ENCODE results near the gene ADGRV1. TPM values are rescaled to one million over a fixed set of nuclear protein-coding genes. Genes with fewer than 3 reads are reported as not detected.

The ADGRV1 gene
- total and polyA plus RNA-seq, 8 donors: 0.75 to 10.3 (median 4.0) TPM

DNA sequence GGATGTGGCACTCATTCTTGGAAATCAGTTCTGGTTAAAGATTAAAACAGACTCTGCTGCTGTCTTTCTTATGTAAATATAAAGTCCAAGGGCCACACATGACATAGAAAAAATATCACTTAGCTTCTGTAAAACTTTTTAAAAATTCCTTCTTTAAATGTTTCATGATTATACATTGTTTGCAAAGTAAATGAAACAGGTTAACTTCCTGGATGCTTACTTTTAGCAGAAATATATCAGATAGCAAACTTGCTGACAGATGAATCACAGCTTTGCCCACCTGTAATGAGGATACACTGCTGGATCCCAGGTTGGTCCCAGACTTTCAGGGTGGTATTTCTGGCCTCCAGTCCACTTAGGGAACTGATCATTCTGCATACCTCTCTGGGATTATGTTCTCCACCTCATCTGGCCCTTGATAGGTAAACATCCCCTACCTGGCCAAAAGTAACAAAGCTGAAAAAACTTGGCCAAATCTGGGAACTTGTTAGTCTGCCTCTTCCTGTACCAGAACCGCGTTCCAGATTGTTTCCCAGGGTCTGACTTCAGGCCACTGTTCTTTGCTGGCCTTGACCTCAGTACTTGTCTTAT is 340.5 kb downstream of the ADGRV1 start:
- peak overlapping the region in 4 of 5 donors; percentile 17 to 39 (median 28) for H3K27ac ChIP-seq
- peaks cover 0 to 17% (median 6%) of the 10 kb centered on the region in 4 donors for H3K4me1 ChIP-seq
- no peak for DNase-seq
- WGBS, 5 donors: 32 to 62% (median 54%) methylated on average over 2 of the region's 2 CpGs
- H3K4me3 ChIP-seq: no peak overlapping the region
- no peaks in the 10 kb centered on the region for H3K9me3 ChIP-seq
- no peaks in the 10 kb centered on the region for H3K27me3 ChIP-seq
- H3K36me3 ChIP-seq: no peaks in the 10 kb centered on the region
- TF ChIP-seq EP300 (IDR thresholded peaks at IDR 0.05): no peak
- no peak for TF ChIP-seq POLR2AphosphoS5 (IDR thresholded peaks at IDR 0.05)
- no peak for TF ChIP-seq POLR2A (IDR thresholded peaks at IDR 0.05)
- TF ChIP-seq CTCF (IDR thresholded peaks at IDR 0.05): no peak
- intact Hi-C loops (cut with DNase I; ENCODE audit: low total_unique reads): no loop called here

- no peak for DNase-seq
- peaks cover 0 to 14% (median 6%) of the 10 kb centered on the region in 4 donors for H3K4me1 ChIP-seq
- no peak overlapping the region for H3K4me3 ChIP-seq
- no peaks in the 10 kb centered on the region for H3K36me3 ChIP-seq
- H3K27ac ChIP-seq: no peak overlapping the region
- TF ChIP-seq POLR2A (IDR thresholded peaks at IDR 0.05): no peak
- TF ChIP-seq CTCF (IDR thresholded peaks at IDR 0.05): no peak
- TF ChIP-seq POLR2AphosphoS5 (IDR thresholded peaks at IDR 0.05): no peak
- no peaks in the 10 kb centered on the region for H3K9me3 ChIP-seq
- intact Hi-C loops (cut with DNase I; ENCODE audit: low total_unique reads): no loop called here
- no peaks in the 10 kb centered on the region for H3K27me3 ChIP-seq
Observed at GRCh38 chr5:90901261-90901660, 342.7 kb downstream of the ADGRV1 start.

DNA sequence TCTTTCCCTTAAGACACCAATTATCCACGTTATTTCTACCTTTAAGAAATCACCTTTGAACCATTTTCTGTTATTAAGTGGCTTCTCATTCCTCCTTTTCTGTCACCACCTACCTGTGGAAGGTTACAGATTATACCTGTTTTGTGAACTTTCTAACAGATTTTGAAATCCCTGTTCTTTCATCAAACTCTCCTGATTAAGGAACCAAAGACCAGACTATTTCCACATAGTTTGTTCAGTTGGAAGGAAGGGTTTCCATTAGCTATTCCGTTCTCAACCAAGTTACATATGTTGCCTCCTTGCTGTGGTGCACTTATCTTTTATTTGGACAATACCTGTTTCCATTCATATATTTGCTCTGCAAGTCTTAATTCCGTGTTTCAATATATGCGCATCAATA is 343.6 kb downstream of the ADGRV1 start:
- no peak for DNase-seq
- Histone ChIP-seq H3K4me1 (peaks cover 0 to 14% (median 6%) of the 10 kb centered on the region in 4 donors), H3K4me3 (no peak overlapping the region), H3K27me3 (no peaks in the 10 kb centered on the region), H3K9me3 (no peaks in the 10 kb centered on the region), H3K27ac (no peak overlapping the region), H3K36me3 (no peaks in the 10 kb centered on the region)
- TF ChIP-seq POLR2AphosphoS5 (IDR thresholded peaks at IDR 0.05) (no peak), CTCF (IDR thresholded peaks at IDR 0.05) (no peak), POLR2A (IDR thresholded peaks at IDR 0.05) (no peak), EP300 (IDR thresholded peaks at IDR 0.05) (no peak)
- 63 to 81% (median 73%) methylated on average over 4 of the region's 4 CpGs for WGBS, 5 donors
- intact Hi-C loops (cut with DNase I; ENCODE audit: low total_unique reads): no loop called here

DNA sequence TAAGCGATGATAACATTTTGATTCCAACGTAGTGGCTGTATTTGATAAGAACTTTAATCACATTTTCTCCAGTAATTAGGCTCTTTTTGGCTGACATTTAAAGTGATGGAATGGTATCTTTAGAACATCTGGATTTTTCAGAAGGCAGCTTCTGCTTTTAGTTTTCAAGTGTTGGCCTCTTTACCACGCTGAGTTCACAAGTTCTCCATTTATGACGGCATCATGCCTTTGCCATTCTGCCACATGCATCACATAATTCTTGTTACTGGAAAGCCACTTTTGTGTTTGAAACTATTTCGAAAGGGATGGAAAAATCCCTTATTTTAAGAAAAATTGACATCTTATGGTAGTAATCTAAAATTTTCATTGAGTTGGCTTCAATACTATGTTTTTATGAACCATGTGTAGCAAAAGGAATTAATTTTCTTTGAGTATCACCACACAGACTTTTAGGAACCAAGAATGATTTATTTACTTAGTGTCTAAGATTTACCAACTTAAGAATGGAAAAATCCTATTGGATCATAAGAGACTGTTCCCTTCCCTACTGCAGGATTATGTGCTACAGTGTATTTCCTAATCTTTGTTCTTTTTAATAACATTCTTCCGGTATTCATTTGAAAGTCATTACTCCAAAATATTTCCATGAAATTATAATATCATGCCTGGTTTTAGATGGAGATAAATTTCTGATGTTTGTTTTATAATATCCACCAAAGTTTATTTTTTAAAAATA is 344.2 kb downstream of the ADGRV1 start:
- DNase-seq: no peak
- no peaks in the 10 kb centered on the region for H3K27me3 ChIP-seq
- H3K4me1 ChIP-seq: peaks cover 0 to 14% (median 6%) of the 10 kb centered on the region in 4 donors
- intact Hi-C loops (cut with DNase I; ENCODE audit: low total_unique reads): no loop called here
- no peaks in the 10 kb centered on the region for H3K36me3 ChIP-seq
- TF ChIP-seq EP300 (IDR thresholded peaks at IDR 0.05): no peak
- no peak for TF ChIP-seq CTCF (IDR thresholded peaks at IDR 0.05)
- no peak for TF ChIP-seq POLR2A (IDR thresholded peaks at IDR 0.05)
- TF ChIP-seq POLR2AphosphoS5 (IDR thresholded peaks at IDR 0.05): no peak
- WGBS, 5 donors: 74 to 81% (median 79%) methylated on average over 6 of the region's 6 CpGs
- no peaks in the 10 kb centered on the region for H3K9me3 ChIP-seq
- no peak overlapping the region for H3K27ac ChIP-seq
- H3K4me3 ChIP-seq: no peak overlapping the region

All from stomach (tissue), 9 donors.